NCI-H510A (cell line): ENCODE results near the gene MEPE.

Experiments
- DNase-seq: peaks from one replicate; lab custom pipeline; 2025; lab: John Stamatoyannopoulos, UW

The MEPE gene

GRCh38 chr4:87832669-87833068, at the start of gene MEPE:
Gene MEPE (plus strand): TSS chr4:87832969. CDS start chr4:87834715, 1,746 bp downstream.
- no peak for DNase-seq

GRCh38 chr4:87783781-87784180, 49.0 kb upstream of the MEPE start:
- no peak for DNase-seq

- no peak for DNase-seq
These were observed 46.8 kb upstream of the MEPE start for GRCh38 chr4:87785731-87786509.

- no peak for DNase-seq
These were observed 33.3 kb upstream of the MEPE start, which contains the start of gene IBSP for GRCh38 chr4:87799301-87800113. Gene IBSP (plus strand): TSS chr4:87799554. CDS start chr4:87802362, 2,808 bp downstream.

- no peak for DNase-seq
These were observed 29.9 kb upstream of the MEPE start for GRCh38 chr4:87802858-87803257.

- DNase-seq: no peak
These were observed 29.3 kb upstream of the MEPE start for GRCh38 chr4:87803421-87803820.

GRCh38 chr4:87804871-87805270, 27.9 kb upstream of the MEPE start:
- DNase-seq: no peak

GRCh38 chr4:87805971-87806370, 26.8 kb upstream of the MEPE start:
- no peak for DNase-seq

- DNase-seq: no peak
These were observed 26.2 kb upstream of the MEPE start for GRCh38 chr4:87806520-87806919.

GRCh38 chr4:87807402-87807801, 25.4 kb upstream of the MEPE start:
- no peak for DNase-seq

GRCh38 chr4:87811977-87812376, 20.8 kb upstream of the MEPE start:
- no peak for DNase-seq

- no peak for DNase-seq
These were observed 13.4 kb upstream of the MEPE start for GRCh38 chr4:87819281-87819919.

GRCh38 chr4:87823200-87823599, 9.6 kb upstream of the MEPE start:
- no peak for DNase-seq

GRCh38 chr4:87823724-87824123, 9.0 kb upstream of the MEPE start:
- DNase-seq: no peak

GRCh38 chr4:87824352-87824751, 8.4 kb upstream of the MEPE start:
- DNase-seq: no peak

- DNase-seq: no peak
These were observed 1.6 kb downstream of the MEPE start for GRCh38 chr4:87834401-87834800.

- DNase-seq: no peak
These were observed 2.4 kb downstream of the MEPE start for GRCh38 chr4:87835197-87835596.

- DNase-seq: no peak
These were observed 3.0 kb downstream of the MEPE start for GRCh38 chr4:87835743-87836142.

- DNase-seq: no peak
These were observed 5.4 kb downstream of the MEPE start for GRCh38 chr4:87838205-87838604.

GRCh38 chr4:87838890-87839591, 6.3 kb downstream of the MEPE start:
- DNase-seq: no peak

GRCh38 chr4:87839592-87839946, 6.8 kb downstream of the MEPE start:
- no peak for DNase-seq

- DNase-seq: no peak
These were observed 7.4 kb downstream of the MEPE start for GRCh38 chr4:87840149-87840548.
